ENCODE measurements around the gene KLHL29.

The KLHL29 gene

GRCh38 chr2:23679044-23679443 lies 294.1 kb downstream of the KLHL29 start:
- no peak for TF ChIP-seq FOXP2 (optimal IDR thresholded peaks at IDR 0.05; ENCODE audit: borderline replicate concordance, extremely low read depth, extremely low read length, insufficient read depth)
- TF ChIP-seq REST (IDR thresholded peaks at IDR 0.05; ENCODE audit: insufficient read depth in 1 of 2, low read depth in 2 of 2, low read length in 2 of 2) = no peak
- no peak for TF ChIP-seq SIN3A (IDR thresholded peaks at IDR 0.05; ENCODE audit: borderline replicate concordance, insufficient read depth, low read length)
- TF ChIP-seq TAF1 (IDR thresholded peaks at IDR 0.05; ENCODE audit: borderline replicate concordance, insufficient read depth, low read length) = no peak
- TF ChIP-seq POLR2AphosphoS5 (IDR thresholded peaks at IDR 0.05; ENCODE audit: low read depth, low read length) = no peak

GRCh38 chr2:23680951-23681350 lies 296.0 kb downstream of the KLHL29 start:
- TF ChIP-seq REST (IDR thresholded peaks at IDR 0.05; ENCODE audit: insufficient read depth in 1 of 2, low read depth in 2 of 2, low read length in 2 of 2) (no peak), TAF1 (IDR thresholded peaks at IDR 0.05; ENCODE audit: borderline replicate concordance, insufficient read depth, low read length) (no peak), SIN3A (IDR thresholded peaks at IDR 0.05; ENCODE audit: borderline replicate concordance, insufficient read depth, low read length) (no peak), FOXP2 (optimal IDR thresholded peaks at IDR 0.05; ENCODE audit: borderline replicate concordance, extremely low read depth, extremely low read length, insufficient read depth) (no peak), POLR2AphosphoS5 (IDR thresholded peaks at IDR 0.05; ENCODE audit: low read depth, low read length) (no peak)

- TF ChIP-seq POLR2AphosphoS5 (IDR thresholded peaks at IDR 0.05; ENCODE audit: low read depth, low read length) = no peak
- no peak for TF ChIP-seq SIN3A (IDR thresholded peaks at IDR 0.05; ENCODE audit: borderline replicate concordance, insufficient read depth, low read length)
- no peak for TF ChIP-seq TAF1 (IDR thresholded peaks at IDR 0.05; ENCODE audit: borderline replicate concordance, insufficient read depth, low read length)
- TF ChIP-seq FOXP2 (optimal IDR thresholded peaks at IDR 0.05; ENCODE audit: borderline replicate concordance, extremely low read depth, extremely low read length, insufficient read depth) = no peak
Measured at GRCh38 chr2:23681356-23682140, 296.6 kb downstream of the KLHL29 start.

GRCh38 chr2:23682481-23682880 lies 297.5 kb downstream of the KLHL29 start:
- TF ChIP-seq SIN3A (IDR thresholded peaks at IDR 0.05; ENCODE audit: borderline replicate concordance, insufficient read depth, low read length) = no peak
- no peak for TF ChIP-seq POLR2AphosphoS5 (IDR thresholded peaks at IDR 0.05; ENCODE audit: low read depth, low read length)
- TF ChIP-seq REST (IDR thresholded peaks at IDR 0.05; ENCODE audit: insufficient read depth in 1 of 2, low read depth in 2 of 2, low read length in 2 of 2) = no peak

DNA sequence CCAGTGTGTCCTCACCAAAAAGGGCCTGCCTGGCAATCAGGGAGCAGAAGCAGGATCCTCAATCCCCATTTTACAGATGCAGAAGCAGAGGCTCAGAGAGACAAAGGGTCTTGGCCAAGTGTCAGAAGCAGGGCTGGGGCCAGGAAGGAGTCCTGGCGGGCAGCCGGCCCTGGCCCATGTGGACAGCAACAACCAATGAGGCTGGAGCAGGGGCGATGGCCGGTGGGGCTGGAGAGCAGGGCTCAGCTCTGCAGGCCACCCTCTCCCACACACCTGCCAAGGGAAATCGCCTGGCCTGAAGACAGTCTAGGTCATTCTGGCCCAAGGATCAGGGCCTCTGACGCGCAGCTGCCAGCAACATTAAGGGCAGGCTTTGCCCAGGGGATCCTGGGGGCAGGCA lies 298.0 kb downstream of the KLHL29 start:
- TF ChIP-seq POLR2AphosphoS5 (IDR thresholded peaks at IDR 0.05; ENCODE audit: low read depth, low read length) (no peak), SIN3A (IDR thresholded peaks at IDR 0.05; ENCODE audit: borderline replicate concordance, insufficient read depth, low read length) (no peak), FOXP2 (optimal IDR thresholded peaks at IDR 0.05; ENCODE audit: borderline replicate concordance, extremely low read depth, extremely low read length, insufficient read depth) (no peak), REST (IDR thresholded peaks at IDR 0.05; ENCODE audit: insufficient read depth in 1 of 2, low read depth in 2 of 2, low read length in 2 of 2) (no peak), TAF1 (IDR thresholded peaks at IDR 0.05; ENCODE audit: borderline replicate concordance, insufficient read depth, low read length) (no peak)
